DOHH2 (cell line): ENCODE measurements around the gene BORCS8.

Experiments
- CTCF ChIP-seq: fragments of 200-600 bp; sonication (generic); IDR thresholded peaks from one replicate; pipeline ENCODE4 v1.5.1; 2014; ENCODE audit warnings: antibody characterized with exemption, mild to moderate bottlenecking, low read depth, low read length; ENCODE audit not compliant: poor library complexity, severe bottlenecking
- EZH2phosphoT487 ChIP-seq: fragments of 200-600 bp; sonication (generic); IDR thresholded peaks from 2 replicates; pipeline ENCODE4 v1.6.1; 2017; ENCODE audit warnings: borderline replicate concordance, mild to moderate bottlenecking, antibody characterized with exemption, low read length, moderate library complexity, mixed read lengths

GRCh38 chr19:19142347-19142746 lies 49.6 kb downstream of the BORCS8 start:
- TF ChIP-seq CTCF, result no peak
- no peak for TF ChIP-seq EZH2phosphoT487
